ENCODE results near the gene CHI3L2. TPM values are rescaled to one million over a fixed set of nuclear protein-coding genes. Genes with fewer than 3 reads are reported as not detected.

Gene CHI3L2
- total RNA-seq, 6 donors from 2014 or later: 2.1 to 115 (median 21.3) TPM

DNA sequence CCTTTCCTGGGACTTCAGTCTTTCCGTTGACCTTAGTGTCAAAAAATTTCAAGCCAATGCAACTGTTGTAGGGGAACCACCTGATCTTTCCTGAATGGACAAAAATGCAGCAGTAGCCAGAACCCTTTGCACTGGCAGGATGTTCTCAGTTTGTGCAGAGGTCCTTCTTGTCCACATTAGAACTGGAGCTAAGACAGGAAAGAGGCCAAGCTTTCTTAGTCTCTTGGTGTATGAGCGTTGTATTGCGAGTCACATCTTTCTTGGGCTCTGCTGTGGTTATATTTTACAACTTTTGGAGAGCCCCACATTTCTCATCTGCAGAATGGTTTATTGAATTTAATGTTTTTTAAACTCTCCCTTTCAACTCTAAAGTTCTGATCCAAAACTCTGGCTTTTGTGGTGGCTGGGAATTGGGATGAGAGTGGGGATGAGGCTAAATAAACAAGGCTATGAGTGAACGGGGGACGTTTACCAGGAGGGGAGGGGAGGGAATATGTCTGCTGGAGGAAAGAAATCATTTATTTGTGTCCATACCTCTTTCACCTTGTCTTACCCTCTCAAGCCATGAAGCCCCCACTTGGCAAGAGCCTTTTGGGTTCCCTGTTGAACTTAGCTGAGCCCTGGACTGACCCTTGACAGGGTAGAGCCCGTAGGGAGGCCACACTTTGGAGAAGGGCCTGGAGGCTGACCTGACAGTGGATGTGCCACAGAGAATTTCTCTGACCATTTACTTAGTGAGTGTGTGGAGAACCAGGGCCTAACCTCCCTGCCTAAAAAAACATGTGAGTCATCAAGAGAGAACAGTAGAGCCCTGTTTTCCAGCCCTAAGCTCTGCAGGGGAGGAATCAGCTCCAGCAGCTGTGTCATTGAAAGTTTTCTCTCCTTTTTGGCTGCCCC, 586 bp downstream of the CHI3L2 start:
- Histone ChIP-seq H3K4me1 (peaks cover 10 to 24% (median 20%) of the 10 kb centered on the region in 4 donors), H3K9me3 (no peaks in the 10 kb centered on the region), H3K36me3 (no peaks in the 10 kb centered on the region), H3K27ac (peak overlapping the region in 2 of 4 donors; percentile 8 to 19), H3K27me3 (no peaks in the 10 kb centered on the region), H3K4me3 (no peak overlapping the region)
- WGBS, 2 donors: 70 to 81% methylated on average over 6 of the region's 6 CpGs
- no peak for DNase-seq
- ATAC-seq (ENCODE audit: low FRiP score in 2 of 2): peak; percentile 77 to 92
- no peak for TF ChIP-seq EP300 (IDR thresholded peaks at IDR 0.05)
- no peak for TF ChIP-seq POLR2AphosphoS5 (IDR thresholded peaks at IDR 0.05)
- no peak for TF ChIP-seq POLR2A (IDR thresholded peaks at IDR 0.05)
- TF ChIP-seq, protein P1, sequence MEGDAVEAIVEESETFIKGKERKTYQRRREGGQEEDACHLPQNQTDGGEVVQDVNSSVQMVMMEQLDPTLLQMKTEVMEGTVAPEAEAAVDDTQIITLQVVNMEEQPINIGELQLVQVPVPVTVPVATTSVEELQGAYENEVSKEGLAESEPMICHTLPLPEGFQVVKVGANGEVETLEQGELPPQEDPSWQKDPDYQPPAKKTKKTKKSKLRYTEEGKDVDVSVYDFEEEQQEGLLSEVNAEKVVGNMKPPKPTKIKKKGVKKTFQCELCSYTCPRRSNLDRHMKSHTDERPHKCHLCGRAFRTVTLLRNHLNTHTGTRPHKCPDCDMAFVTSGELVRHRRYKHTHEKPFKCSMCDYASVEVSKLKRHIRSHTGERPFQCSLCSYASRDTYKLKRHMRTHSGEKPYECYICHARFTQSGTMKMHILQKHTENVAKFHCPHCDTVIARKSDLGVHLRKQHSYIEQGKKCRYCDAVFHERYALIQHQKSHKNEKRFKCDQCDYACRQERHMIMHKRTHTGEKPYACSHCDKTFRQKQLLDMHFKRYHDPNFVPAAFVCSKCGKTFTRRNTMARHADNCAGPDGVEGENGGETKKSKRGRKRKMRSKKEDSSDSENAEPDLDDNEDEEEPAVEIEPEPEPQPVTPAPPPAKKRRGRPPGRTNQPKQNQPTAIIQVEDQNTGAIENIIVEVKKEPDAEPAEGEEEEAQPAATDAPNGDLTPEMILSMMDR (IDR thresholded peaks at IDR 0.05): no peak

DNA sequence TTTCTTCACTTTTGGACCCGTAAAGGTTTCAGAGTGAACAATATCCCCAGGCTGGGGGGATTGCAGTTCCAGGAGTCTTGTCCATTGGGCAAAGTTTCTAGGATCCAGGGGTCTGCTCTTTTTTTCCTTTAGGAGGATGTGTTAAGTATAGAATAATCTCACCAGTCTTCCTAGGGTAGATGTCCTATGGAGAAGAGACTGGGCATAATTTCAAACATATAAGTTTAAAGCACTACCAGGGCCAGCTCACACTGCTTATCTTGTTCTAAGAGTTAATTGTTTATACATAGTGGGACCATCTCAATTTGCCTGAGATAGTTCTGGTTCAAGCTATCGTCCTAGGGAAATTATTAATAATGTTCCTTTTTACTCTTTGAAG, 1.2 kb downstream of the CHI3L2 start:
- ATAC-seq (ENCODE audit: low FRiP score in 2 of 2): no peak
- TF ChIP-seq, protein P1 (IDR thresholded peaks at IDR 0.05): no peak
- TF ChIP-seq EP300 (IDR thresholded peaks at IDR 0.05) (no peak), POLR2AphosphoS5 (IDR thresholded peaks at IDR 0.05) (no peak), POLR2A (IDR thresholded peaks at IDR 0.05) (no peak)
- Histone ChIP-seq H3K36me3 (no peaks in the 10 kb centered on the region), H3K9me3 (no peaks in the 10 kb centered on the region), H3K27ac (peak overlapping the region in 1 of 4 donors; percentile 8), H3K27me3 (no peaks in the 10 kb centered on the region), H3K4me1 (peaks cover 10 to 22% (median 19%) of the 10 kb centered on the region in 4 donors), H3K4me3 (no peak overlapping the region)
- 80 to 84% methylated on average over 2 of the region's 2 CpGs for WGBS, 2 donors
- DNase-seq: no peak

DNA sequence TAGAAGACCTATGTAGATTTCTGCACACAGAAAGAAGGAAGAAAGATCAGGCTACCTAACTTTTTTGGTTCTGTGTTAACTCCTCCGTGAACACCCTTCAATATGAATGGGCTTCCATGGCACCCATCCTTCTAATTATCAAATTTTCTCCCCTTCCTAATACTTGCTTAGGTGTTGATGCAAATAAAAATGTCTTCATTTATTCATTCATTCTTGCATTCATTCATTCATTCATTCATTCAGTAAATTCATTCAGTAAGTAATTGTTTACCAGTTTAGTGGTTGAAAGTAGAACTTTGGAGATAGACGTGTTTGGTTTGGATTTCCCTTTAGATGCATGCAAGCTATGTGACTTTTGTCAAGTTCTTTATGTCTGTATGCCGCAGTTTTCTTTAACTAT, 4.6 kb downstream of the CHI3L2 start:
- TF ChIP-seq POLR2A (IDR thresholded peaks at IDR 0.05) (no peak), EP300 (IDR thresholded peaks at IDR 0.05) (no peak), POLR2AphosphoS5 (IDR thresholded peaks at IDR 0.05) (no peak)
- TF ChIP-seq, protein P1 (IDR thresholded peaks at IDR 0.05): no peak
- no peaks in the 10 kb centered on the region for H3K9me3 ChIP-seq
- H3K27ac ChIP-seq: no peak overlapping the region
- H3K4me1 ChIP-seq: peaks cover 4 to 18% (median 14%) of the 10 kb centered on the region in 4 donors
- DNase-seq (no peak), ATAC-seq (ENCODE audit: low FRiP score in 2 of 2) (no peak)
- H3K4me3 ChIP-seq: no peak overlapping the region
- H3K36me3 ChIP-seq: no peaks in the 10 kb centered on the region
- WGBS, 2 donors: 92 to 95% methylated on average over 3 of the region's 3 CpGs
- no peaks in the 10 kb centered on the region for H3K27me3 ChIP-seq

DNA sequence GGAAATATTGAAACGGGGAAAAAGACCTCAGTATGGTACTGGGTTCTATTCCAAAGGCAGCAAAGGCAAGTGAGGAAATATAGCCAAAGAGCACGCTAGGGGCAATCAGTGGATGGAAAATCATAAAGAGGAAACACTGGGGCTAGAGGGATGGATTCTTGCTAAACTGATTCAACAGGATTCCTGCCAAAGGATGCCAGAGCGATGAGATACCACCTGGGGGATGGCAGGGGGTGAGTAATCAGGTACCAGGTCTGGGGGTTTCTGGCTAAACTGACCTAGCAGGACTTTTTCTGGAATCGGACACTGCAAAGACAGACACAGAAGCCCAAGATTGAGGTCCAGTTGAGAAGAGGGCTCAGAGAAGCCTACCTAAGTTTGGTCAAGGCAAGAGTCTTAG, 6.7 kb downstream of the CHI3L2 start:
- TF ChIP-seq POLR2AphosphoS5 (IDR thresholded peaks at IDR 0.05): no peak
- TF ChIP-seq EP300 (IDR thresholded peaks at IDR 0.05): no peak
- TF ChIP-seq, protein P1 (IDR thresholded peaks at IDR 0.05): no peak
- TF ChIP-seq POLR2A (IDR thresholded peaks at IDR 0.05): no peak
- H3K9me3 ChIP-seq: no peaks in the 10 kb centered on the region
- H3K27ac ChIP-seq: no peak overlapping the region
- 89 to 93% methylated on average over 4 of the region's 4 CpGs for WGBS, 2 donors
- no peak for ATAC-seq (ENCODE audit: low FRiP score in 2 of 2)
- DNase-seq: no peak
- peaks cover 0 to 3% (median 0%) of the 10 kb centered on the region in 4 donors for H3K4me1 ChIP-seq
- H3K36me3 ChIP-seq: no peaks in the 10 kb centered on the region
- no peak overlapping the region for H3K4me3 ChIP-seq
- H3K27me3 ChIP-seq: no peaks in the 10 kb centered on the region

All from upper lobe of left lung (tissue), 6 donors.